Measurements from ENCODE around the gene HSPA4L.

The HSPA4L gene

DNA sequence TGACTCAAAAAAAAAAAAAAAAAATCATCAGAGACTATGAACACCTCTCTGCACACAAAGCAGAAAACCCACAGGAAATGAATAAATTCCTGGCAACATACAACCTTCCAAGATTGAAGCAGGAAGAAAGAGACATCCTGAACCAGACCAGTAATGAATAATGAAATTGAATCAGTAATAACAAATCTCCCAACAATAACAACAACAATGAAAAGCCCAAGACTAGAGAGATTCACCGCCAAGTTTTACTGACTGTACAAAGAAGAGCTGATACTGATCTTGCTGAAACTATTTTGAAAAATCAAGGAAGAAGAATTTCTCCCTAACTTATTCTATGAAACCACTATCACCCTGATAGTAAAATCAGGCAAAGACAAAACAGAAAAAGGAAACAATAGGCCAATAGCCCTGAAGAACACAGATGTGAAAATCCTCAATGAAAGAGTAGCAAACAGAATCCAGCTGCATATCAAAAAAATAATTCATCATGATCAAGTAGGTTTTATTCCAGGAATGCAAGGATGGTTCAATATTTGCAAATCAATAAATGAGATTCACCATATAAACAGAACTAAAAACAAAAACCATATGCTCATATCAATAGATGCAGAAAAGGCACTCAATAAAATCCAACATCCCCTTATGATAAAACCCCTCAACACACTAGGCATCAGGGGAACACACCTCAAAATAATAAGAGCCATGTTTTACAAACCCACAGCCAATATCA is 67.5 kb downstream of the HSPA4L start:
- in situ Hi-C loops (cut with HindIII; ENCODE audit: low pct_unique_long_range_greater_than_20kb, low sequenced_read_pairs): no loop called here
- no peak for DNase-seq (ENCODE audit: low read depth in 1 of 2, low spot score in 1 of 2)
- no peak for TF ChIP-seq JUND (IDR thresholded peaks at IDR 0.05; ENCODE audit: low read depth)

- no peak for DNase-seq (ENCODE audit: low read depth in 1 of 2, low spot score in 1 of 2)
- no peak for TF ChIP-seq JUND (IDR thresholded peaks at IDR 0.05; ENCODE audit: low read depth)
- in situ Hi-C loops (cut with HindIII; ENCODE audit: low pct_unique_long_range_greater_than_20kb, low sequenced_read_pairs): no loop called here
Observed at GRCh38 chr4:127852661-127853060, 70.5 kb downstream of the HSPA4L start.

GRCh38 chr4:127856196-127856812 is 74.2 kb downstream of the HSPA4L start:
- no peak for DNase-seq (ENCODE audit: low read depth in 1 of 2, low spot score in 1 of 2)
- in situ Hi-C loops (cut with HindIII; ENCODE audit: low pct_unique_long_range_greater_than_20kb, low sequenced_read_pairs): no loop called here
- no peak for TF ChIP-seq JUND (IDR thresholded peaks at IDR 0.05; ENCODE audit: low read depth)

GRCh38 chr4:127856813-127857447 is 74.8 kb downstream of the HSPA4L start:
- in situ Hi-C loops (cut with HindIII; ENCODE audit: low pct_unique_long_range_greater_than_20kb, low sequenced_read_pairs): no loop called here
- TF ChIP-seq JUND (IDR thresholded peaks at IDR 0.05; ENCODE audit: low read depth): no peak
- DNase-seq (ENCODE audit: low read depth in 1 of 2, low spot score in 1 of 2): peak in 1 of 2 experiments; percentile 56

DNA sequence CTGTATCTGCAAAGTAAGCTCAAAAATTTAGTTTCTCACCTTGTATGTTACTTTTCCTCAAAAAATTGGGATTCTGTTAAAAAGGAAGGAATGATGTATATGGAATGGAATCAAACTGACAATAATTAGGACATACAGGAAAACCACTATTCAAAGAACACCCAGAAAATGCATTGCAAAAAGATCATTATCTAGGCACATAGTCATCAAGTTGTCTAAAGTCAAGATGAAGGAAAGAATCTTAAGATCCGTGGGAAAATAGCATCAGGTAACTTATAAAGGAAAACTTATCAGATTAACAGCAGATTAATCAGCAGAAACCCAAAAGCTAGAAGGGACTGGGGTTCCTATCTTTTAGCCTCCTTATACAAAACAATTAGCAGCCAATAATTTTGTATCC is 75.5 kb downstream of the HSPA4L start:
- TF ChIP-seq JUND (IDR thresholded peaks at IDR 0.05; ENCODE audit: low read depth): no peak
- DNase-seq (ENCODE audit: low read depth in 1 of 2, low spot score in 1 of 2): no peak
- in situ Hi-C loops (cut with HindIII; ENCODE audit: low pct_unique_long_range_greater_than_20kb, low sequenced_read_pairs): no loop called here

- in situ Hi-C loops (cut with HindIII; ENCODE audit: low pct_unique_long_range_greater_than_20kb, low sequenced_read_pairs): no loop called here
- DNase-seq (ENCODE audit: low read depth in 1 of 2, low spot score in 1 of 2): no peak
- TF ChIP-seq JUND (IDR thresholded peaks at IDR 0.05; ENCODE audit: low read depth): no peak
Observed at GRCh38 chr4:127868196-127868595, 86.1 kb downstream of the HSPA4L start.

GRCh38 chr4:127870281-127870680 is 88.2 kb downstream of the HSPA4L start:
- no peak for TF ChIP-seq JUND (IDR thresholded peaks at IDR 0.05; ENCODE audit: low read depth)
- no peak for DNase-seq (ENCODE audit: low read depth in 1 of 2, low spot score in 1 of 2)
- in situ Hi-C loops (cut with HindIII; ENCODE audit: low pct_unique_long_range_greater_than_20kb, low sequenced_read_pairs): no loop called here

DNA sequence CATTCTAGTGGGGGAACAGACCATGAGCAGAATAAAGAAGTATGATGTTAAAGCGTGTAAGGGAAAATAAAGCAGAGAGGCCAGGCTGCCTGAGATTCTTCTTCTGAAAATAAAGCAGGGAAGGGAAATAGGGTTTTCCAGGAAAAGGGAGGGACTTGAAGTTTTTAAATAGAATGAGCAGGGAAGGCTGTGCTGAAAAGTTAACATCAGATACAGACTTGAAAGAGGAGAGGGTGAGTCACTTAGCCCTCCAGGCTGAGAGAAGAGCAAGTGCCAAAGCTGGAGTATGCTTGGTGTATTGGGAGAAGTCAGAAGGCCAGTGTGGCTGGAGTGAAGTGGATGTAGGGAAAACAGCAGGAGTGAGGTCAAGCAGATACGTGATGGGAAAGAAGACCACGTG is 88.6 kb downstream of the HSPA4L start:
- DNase-seq (ENCODE audit: low read depth in 1 of 2, low spot score in 1 of 2): peak in 1 of 2 experiments; percentile 40
- no peak for TF ChIP-seq JUND (IDR thresholded peaks at IDR 0.05; ENCODE audit: low read depth)
- in situ Hi-C loops (cut with HindIII; ENCODE audit: low pct_unique_long_range_greater_than_20kb, low sequenced_read_pairs): no loop called here

GRCh38 chr4:127875791-127876190 is 93.7 kb downstream of the HSPA4L start:
- in situ Hi-C loops (cut with HindIII; ENCODE audit: low pct_unique_long_range_greater_than_20kb, low sequenced_read_pairs): no loop called here

DNA sequence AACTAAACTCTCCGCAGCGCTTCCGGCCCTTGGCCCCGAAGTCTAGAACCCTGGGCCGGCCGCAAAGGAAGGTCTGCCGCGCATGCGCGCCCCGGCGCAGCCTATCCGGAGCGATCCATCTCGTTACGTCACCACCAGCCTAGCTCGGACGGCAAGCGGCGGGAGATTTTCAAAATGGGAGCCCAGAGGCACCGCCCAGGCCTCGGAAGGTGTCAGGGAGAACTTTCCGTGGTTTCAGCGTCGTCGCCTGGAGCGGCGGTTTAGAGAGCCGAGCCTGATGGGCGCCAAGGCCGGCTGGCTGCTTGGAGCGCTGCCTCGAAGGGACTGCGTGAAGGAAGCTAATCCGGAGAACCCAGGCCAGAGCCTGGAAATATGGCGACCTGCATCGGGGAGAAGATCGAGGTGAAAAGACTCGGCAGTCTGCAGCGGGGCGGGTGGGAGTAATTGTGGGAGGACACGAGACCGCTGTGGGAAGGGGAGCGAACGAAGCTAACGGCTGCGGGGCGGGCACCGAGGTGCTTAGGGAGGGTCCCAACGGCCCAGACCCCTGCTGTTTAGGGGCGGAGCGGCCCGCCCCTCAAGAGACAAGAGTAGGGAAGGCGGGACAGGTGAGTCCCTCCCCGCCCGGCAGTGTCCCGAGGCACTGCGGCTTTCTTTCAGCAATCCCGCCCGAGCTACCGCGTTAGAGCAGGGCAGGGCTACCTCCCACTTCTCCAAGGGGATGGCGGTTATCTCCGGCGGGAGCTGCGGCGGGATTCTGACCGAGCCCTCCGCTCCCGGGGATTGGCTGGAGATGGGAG is 98.8 kb downstream of the HSPA4L start, which contains the start of gene PLK4:
Gene PLK4 (plus strand): TSS at position 131 of the 800 bp plus-strand sequence. CDS start 242 bp downstream, at position 373.
- peak; percentile 67 to 95 for DNase-seq (ENCODE audit: low read depth in 1 of 2, low spot score in 1 of 2)
- TF ChIP-seq JUND (IDR thresholded peaks at IDR 0.05; ENCODE audit: low read depth): no peak
- in situ Hi-C loops (cut with HindIII; ENCODE audit: low pct_unique_long_range_greater_than_20kb, low sequenced_read_pairs): no loop called here

More at GRCh38 chr4:127875791-127876190, 93.7 kb downstream of the HSPA4L start:
- no peak for DNase-seq (ENCODE audit: low read depth in 1 of 2, low spot score in 1 of 2)
- no peak for TF ChIP-seq JUND (IDR thresholded peaks at IDR 0.05; ENCODE audit: low read depth)

- in situ Hi-C loops (cut with HindIII; ENCODE audit: low pct_unique_long_range_greater_than_20kb, low sequenced_read_pairs): no loop called here
- TF ChIP-seq JUND (IDR thresholded peaks at IDR 0.05; ENCODE audit: low read depth): no peak
- no peak for DNase-seq (ENCODE audit: low read depth in 1 of 2, low spot score in 1 of 2)
Observed at GRCh38 chr4:127881563-127881864, 99.4 kb downstream of the HSPA4L start.

DNA sequence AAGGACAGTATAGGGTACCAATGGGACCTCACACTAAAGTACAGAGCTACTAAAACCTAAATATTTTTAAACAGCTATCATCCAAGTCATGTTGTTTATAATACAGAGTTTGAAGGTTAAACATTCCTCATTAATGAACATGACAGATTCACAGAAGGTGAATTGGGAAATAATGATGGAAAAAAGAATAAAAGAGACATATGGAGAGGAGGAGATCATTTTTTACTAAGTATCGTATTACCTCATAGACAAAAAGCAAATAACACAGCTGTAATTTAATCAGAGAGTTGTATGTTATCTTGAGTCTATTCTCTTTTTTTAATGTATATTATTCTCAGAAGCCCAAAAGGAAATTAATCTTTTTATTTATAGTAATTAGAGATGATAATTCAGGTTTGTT is 106.4 kb downstream of the HSPA4L start:
- no peak for DNase-seq (ENCODE audit: low read depth in 1 of 2, low spot score in 1 of 2)
- in situ Hi-C loops (cut with HindIII; ENCODE audit: low pct_unique_long_range_greater_than_20kb, low sequenced_read_pairs): no loop called here
- no peak for TF ChIP-seq JUND (IDR thresholded peaks at IDR 0.05; ENCODE audit: low read depth)
